GM12875 (cell line): ENCODE measurements around the gene UBAP1.

Experiments
- H3K4me3 ChIP-seq: one replicate; pipeline ENCODE4 v1.5.1; 2011; ENCODE audit warnings: low read depth, low read length, control low read depth
- TF ChIP-seq, protein P1 (sequence below): IDR thresholded peaks from 2 replicates; pipeline ENCODE4 v1.5.1; 2011; ENCODE audit warnings: low read depth, mild to moderate bottlenecking, control low read depth, inconsistent platforms, low read length, moderate library complexity, borderline replicate concordance; ENCODE audit not compliant: insufficient read depth

The UBAP1 gene

DNA sequence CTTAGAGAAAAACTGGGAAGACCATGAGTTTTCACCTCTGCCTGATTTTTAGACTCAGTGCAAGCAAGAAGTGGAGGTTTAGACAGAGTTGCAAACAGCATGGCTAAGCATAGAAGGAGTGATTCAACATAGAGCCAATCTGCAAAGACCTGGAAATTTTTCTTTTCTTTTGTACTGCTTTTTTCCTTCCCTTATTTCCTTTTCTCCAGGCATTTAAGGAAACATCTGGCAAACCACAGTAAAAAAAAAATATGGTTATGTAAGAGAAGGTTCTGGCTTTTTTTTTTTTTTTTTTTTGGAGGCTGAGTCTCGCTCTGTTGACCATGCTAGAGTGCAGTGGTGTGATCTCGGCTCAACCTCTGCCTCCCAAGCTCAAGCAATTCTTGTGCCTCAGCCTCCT lies 35.7 kb upstream of the UBAP1 start:
- TF ChIP-seq, protein P1, sequence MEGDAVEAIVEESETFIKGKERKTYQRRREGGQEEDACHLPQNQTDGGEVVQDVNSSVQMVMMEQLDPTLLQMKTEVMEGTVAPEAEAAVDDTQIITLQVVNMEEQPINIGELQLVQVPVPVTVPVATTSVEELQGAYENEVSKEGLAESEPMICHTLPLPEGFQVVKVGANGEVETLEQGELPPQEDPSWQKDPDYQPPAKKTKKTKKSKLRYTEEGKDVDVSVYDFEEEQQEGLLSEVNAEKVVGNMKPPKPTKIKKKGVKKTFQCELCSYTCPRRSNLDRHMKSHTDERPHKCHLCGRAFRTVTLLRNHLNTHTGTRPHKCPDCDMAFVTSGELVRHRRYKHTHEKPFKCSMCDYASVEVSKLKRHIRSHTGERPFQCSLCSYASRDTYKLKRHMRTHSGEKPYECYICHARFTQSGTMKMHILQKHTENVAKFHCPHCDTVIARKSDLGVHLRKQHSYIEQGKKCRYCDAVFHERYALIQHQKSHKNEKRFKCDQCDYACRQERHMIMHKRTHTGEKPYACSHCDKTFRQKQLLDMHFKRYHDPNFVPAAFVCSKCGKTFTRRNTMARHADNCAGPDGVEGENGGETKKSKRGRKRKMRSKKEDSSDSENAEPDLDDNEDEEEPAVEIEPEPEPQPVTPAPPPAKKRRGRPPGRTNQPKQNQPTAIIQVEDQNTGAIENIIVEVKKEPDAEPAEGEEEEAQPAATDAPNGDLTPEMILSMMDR: no peak
- no peak overlapping the region for H3K4me3 ChIP-seq

DNA sequence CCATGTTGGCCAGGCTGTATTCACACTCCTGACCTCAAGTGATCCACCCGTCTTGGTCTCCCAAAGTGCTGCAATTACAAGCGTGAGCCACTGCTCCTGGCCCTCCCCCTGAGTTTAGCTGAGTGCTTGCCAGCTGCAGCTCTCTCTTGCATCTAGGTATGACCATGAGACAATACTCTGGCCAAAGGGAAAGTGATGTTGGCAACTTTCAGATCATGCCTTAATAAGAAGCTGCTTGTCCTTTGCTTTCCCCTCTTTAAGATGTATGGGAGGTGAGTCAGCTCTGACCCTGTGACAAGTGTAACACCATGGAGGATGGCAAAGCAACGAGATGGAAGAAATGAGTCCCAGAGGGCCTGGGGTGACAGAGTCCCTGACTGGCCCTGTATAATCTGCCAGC lies 33.7 kb upstream of the UBAP1 start:
- TF ChIP-seq, protein P1: no peak

DNA sequence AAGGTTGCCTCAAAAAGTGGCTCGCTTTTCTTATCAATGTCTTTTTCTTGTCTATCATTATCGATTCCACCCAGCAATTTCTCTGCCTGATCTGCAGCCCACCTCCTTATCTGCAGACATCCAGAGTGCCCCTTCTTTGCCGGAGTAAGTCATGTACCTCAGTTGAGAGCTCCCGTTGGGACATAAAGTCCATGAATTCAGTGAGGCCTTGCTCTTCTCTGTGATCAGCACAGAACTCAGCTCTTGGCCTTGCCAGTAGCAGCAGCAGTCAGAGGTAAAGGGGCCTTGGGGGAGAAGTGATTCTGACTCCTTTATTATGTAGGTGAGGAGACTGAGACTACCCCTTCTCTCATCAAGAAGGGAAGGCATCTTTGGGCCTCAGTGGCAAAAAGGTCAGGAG lies 27.4 kb upstream of the UBAP1 start:
- TF ChIP-seq, protein P1: no peak
- H3K4me3 ChIP-seq: no peak overlapping the region

More for the DNA sequence above, 33.7 kb upstream of the UBAP1 start:
- H3K4me3 ChIP-seq: no peak overlapping the region

DNA sequence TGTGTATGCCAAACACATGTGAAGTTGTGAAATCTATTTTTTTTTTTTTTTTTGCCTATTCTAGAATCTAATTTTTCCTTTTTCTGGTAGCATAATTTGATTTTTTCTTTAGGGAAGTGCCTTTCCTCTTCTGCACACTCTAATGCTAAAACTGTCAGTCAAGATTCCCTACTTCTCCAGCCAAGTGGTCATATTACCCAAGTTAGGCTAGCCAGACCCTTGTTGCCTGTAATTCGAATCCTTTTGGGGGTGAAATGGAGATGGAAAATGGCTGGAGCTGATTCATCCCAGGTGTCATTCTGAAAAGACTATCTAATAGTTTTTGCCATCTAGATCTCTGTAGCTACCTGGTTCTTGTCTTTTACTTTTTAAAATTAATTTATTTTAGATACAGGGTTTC lies 24.8 kb upstream of the UBAP1 start:
- TF ChIP-seq, protein P1: no peak
- H3K4me3 ChIP-seq: no peak overlapping the region

DNA sequence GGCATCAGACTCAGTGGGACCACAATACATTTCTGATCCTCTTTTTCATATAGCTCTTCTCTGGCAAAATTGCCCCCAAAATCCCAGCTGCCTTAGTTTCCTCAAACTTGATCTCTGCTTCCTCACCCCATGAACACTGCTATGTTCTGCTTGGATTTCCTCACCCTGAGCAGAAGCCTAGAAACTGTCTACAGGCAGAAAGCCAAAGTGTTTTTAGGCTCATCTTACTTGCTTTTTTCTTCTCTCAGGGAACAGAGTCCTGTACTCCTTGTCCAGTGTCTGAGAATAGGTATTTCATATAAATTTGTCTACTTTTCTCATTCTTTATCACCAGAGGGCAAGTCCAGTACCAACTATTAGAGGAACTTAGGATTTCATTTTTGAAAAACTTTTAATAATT lies 21.5 kb upstream of the UBAP1 start:
- TF ChIP-seq, protein P1: no peak
- H3K4me3 ChIP-seq: no peak overlapping the region

DNA sequence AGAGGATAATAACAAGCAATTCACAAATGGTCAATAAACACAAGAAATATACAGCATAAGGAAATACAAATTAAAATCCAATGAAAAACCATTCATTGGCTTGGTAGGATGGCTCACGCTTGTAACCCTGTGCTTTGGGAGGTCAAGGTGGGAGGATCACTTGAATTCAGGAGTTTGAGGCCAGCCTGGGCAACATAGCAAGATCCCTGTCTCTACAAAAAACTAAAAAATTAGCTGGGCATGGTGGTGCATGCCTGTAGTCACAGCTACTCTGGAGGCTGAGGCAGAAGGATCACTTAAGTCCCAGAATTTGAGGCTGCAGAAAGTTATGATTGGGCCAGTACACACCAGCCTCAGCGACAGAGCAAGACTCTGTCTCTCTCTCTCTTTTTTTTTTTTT lies 20.9 kb upstream of the UBAP1 start:
- H3K4me3 ChIP-seq: no peak overlapping the region
- TF ChIP-seq, protein P1: no peak

DNA sequence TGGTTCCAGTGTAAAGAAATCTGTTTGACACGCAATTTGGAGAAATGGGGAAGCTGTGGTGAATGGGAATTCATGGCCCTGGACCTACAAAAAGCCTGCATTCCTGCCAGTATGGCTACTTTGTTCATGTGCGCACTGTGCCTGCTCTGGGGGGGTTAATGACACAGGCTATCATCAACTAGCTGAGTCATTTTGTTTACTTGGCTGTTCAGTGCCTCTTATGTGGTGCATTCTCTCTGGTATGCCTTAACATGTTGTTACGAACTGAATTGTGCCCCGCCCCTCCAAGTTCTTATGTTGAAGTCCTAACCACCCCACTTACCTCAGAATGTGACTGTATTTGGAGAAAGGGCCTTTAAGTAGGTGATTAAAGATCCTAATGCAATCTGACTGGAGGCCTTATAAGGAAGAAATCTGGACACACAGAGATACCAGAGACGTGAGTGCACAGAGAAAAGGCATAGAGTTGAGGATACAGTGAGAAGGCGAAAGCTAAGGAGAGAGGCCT lies 20.4 kb upstream of the UBAP1 start:
- TF ChIP-seq, protein P1: no peak
- H3K4me3 ChIP-seq: no peak overlapping the region
